ENCODE results near the gene GPR153. TPM values are rescaled to one million over a fixed set of nuclear protein-coding genes. Genes with fewer than 3 reads are reported as not detected.

The GPR153 gene
- total and polyA plus RNA-seq, 2 of the 13 experiments (the other 11 are each of a cell fraction or from before 2014, with no cell fraction given): 0.22 to 0.31 TPM

DNA sequence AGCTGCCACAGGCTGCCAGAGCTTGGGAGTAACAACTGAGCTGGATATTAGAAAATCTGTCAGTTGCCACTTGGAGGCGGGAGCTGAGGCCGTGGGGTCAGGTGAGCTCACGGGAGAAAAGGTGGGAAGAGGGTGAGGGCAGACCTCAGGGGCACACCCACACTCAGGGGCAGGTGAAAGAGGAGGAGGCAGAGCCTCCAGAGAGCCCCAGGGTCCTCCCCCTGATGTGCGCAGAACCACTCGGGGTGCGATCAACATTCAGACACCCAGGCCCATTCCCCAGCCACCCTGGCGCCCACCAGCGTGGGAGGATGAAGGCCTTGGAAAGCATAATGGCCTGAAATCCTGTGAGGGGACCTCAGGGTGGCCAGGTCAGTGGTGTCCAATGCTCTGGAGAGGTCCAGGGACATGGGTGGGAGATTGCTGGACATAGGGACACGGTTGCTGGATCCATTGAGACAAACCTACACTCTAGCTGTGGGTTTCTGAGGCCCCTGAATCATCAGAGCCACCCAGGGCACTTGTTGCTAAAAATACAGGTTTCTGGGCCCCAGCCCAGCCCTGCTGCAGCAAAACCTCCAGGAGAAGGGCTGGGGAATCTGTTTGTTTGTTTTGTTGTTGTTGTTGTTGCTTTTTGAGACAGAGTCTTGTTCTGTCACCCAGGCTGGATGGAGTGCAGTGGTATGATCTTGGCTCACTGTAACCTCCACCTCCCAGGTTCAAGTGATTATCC lies 49.4 kb upstream of the GPR153 start (continued):
- TF ChIP-seq HMG20B (CRISPR knock-in tag; conservative IDR thresholded peaks at IDR 0.05) (no peak), ZFAT (CRISPR knock-in tag; conservative IDR thresholded peaks at IDR 0.05) (no peak), PREB (CRISPR knock-in tag; IDR thresholded peaks at IDR 0.05) (no peak)

DNA sequence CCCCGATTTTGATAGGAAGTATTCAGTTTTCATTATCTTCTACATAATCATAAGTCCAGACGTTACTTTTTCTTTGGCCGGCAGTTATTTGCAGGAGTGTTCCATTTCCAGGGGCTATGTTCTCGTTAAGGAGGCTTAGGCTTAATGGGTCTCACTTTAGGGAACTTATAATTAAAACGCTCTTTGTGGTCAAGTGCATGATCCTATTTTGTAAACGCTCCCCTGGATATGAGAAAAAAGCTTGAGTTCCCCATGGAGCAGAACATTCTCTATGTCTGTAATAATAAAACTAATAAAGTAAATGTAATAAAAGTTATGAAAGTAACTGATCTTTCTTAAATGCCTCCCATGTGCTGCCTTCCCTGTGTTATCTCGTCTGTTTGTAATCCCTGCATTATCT lies 48.7 kb upstream of the GPR153 start:
- Histone ChIP-seq H4K20me1 (ENCODE audit: insufficient read depth, low read length) (no peaks in the 10 kb centered on the region), H3K4me3 (replicated peaks in 1 of 3; ENCODE audit: insufficient read depth in 1 of 3, low read depth in 2 of 3, low read length in 3 of 3) (no peak overlapping the region), H3K36me3 (replicated peaks in 1 of 2; ENCODE audit: control insufficient read depth in 1 of 2, insufficient read depth in 2 of 2, low read length in 2 of 2) (peaks cover 5 to 7% of the 10 kb centered on the region in 2 experiments; a peak in 2 of 5 replicates), H3K9me3 (ENCODE audit: low read length) (no peaks in the 10 kb centered on the region), H3K4me2 (ENCODE audit: low read depth, low read length) (no peak overlapping the region), H2AFZ (ENCODE audit: low read length) (no peak overlapping the region), H3K27me3 (ENCODE audit: control insufficient read depth in 1 of 2, insufficient read depth in 2 of 2, low read length in 2 of 2) (no peaks in the 10 kb centered on the region), H3K9ac (ENCODE audit: insufficient read depth, low read depth, low read length) (no peak overlapping the region), H3K4me1 (ENCODE audit: insufficient read depth, low read length) (no peaks in the 10 kb centered on the region), H3K27ac (ENCODE audit: extremely low read length, insufficient read depth, low read length) (no peak overlapping the region), H3K79me2 (ENCODE audit: insufficient read depth, low read length) (no peaks in the 10 kb centered on the region)
- DNase-seq (ENCODE audit: low spot score): no peak
- BruUV-seq (replicated peaks): no TSS peak
- in situ Hi-C loops (cut with HindIII; ENCODE audit: extremely low pct_ligation_motif_present, low pct_unique_long_range_greater_than_20kb) (no loop called here), intact Hi-C loops (cut with micrococcal nuclease; ENCODE audit: unreplicated experiment) (no loop called here)
- no peak for FAIRE-seq
- ChIA-PET CTCF (ENCODE audit: low intra/inter-chr PET ratio, low total read pairs) (no interaction called here), POLR2A (no interaction called here)
- ATAC-seq: no peak
- 92% methylated on average over 7 of the region's 7 CpGs for WGBS (ENCODE audit: low lambda C conversion rate)
- no peak for TF ChIP-seq ZNF501 (CRISPR knock-in tag; IDR thresholded peaks at IDR 0.05)
- no peak for TF ChIP-seq SP4 (CRISPR knock-in tag; IDR thresholded peaks at IDR 0.05)
- TF ChIP-seq ZFP37 (CRISPR knock-in tag; IDR thresholded peaks at IDR 0.05; ENCODE audit: borderline replicate concordance): no peak
- TF ChIP-seq ZNF629 (CRISPR knock-in tag; conservative IDR thresholded peaks at IDR 0.05): no peak
- no peak for TF ChIP-seq MAF1 (CRISPR knock-in tag; IDR thresholded peaks at IDR 0.05; ENCODE audit: borderline replicate concordance)
- TF ChIP-seq ZC3H4 (CRISPR knock-in tag; IDR thresholded peaks at IDR 0.05; ENCODE audit: borderline replicate concordance): no peak
- TF ChIP-seq NCOA1 (CRISPR knock-in tag; IDR thresholded peaks at IDR 0.05): no peak
- no peak for TF ChIP-seq GPN1 (CRISPR knock-in tag; IDR thresholded peaks at IDR 0.05; ENCODE audit: borderline replicate concordance)
- TF ChIP-seq SIN3B (IDR thresholded peaks at IDR 0.05; ENCODE audit: low read length): no peak
- TF ChIP-seq, protein P1, sequence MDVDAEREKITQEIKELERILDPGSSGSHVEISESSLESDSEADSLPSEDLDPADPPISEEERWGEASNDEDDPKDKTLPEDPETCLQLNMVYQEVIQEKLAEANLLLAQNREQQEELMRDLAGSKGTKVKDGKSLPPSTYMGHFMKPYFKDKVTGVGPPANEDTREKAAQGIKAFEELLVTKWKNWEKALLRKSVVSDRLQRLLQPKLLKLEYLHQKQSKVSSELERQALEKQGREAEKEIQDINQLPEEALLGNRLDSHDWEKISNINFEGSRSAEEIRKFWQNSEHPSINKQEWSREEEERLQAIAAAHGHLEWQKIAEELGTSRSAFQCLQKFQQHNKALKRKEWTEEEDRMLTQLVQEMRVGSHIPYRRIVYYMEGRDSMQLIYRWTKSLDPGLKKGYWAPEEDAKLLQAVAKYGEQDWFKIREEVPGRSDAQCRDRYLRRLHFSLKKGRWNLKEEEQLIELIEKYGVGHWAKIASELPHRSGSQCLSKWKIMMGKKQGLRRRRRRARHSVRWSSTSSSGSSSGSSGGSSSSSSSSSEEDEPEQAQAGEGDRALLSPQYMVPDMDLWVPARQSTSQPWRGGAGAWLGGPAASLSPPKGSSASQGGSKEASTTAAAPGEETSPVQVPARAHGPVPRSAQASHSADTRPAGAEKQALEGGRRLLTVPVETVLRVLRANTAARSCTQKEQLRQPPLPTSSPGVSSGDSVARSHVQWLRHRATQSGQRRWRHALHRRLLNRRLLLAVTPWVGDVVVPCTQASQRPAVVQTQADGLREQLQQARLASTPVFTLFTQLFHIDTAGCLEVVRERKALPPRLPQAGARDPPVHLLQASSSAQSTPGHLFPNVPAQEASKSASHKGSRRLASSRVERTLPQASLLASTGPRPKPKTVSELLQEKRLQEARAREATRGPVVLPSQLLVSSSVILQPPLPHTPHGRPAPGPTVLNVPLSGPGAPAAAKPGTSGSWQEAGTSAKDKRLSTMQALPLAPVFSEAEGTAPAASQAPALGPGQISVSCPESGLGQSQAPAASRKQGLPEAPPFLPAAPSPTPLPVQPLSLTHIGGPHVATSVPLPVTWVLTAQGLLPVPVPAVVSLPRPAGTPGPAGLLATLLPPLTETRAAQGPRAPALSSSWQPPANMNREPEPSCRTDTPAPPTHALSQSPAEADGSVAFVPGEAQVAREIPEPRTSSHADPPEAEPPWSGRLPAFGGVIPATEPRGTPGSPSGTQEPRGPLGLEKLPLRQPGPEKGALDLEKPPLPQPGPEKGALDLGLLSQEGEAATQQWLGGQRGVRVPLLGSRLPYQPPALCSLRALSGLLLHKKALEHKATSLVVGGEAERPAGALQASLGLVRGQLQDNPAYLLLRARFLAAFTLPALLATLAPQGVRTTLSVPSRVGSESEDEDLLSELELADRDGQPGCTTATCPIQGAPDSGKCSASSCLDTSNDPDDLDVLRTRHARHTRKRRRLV (CRISPR knock-in tag; IDR thresholded peaks at IDR 0.05): no peak
- no peak for TF ChIP-seq ZNF484 (CRISPR knock-in tag; IDR thresholded peaks at IDR 0.05; ENCODE audit: borderline replicate concordance, low read depth)

Data from HepG2 (cell line).